GM19023 (cell line): ENCODE measurements around the gene MRAS.

Experiments
- ATAC-seq: cut with Tn5 transposase; IDR thresholded peaks from one replicate; pipeline ENCODE4 v1.9.1; 2021; ENCODE audit warnings: mild to moderate bottlenecking, moderate library complexity; ENCODE audit not compliant: unreplicated experiment

Gene MRAS

DNA sequence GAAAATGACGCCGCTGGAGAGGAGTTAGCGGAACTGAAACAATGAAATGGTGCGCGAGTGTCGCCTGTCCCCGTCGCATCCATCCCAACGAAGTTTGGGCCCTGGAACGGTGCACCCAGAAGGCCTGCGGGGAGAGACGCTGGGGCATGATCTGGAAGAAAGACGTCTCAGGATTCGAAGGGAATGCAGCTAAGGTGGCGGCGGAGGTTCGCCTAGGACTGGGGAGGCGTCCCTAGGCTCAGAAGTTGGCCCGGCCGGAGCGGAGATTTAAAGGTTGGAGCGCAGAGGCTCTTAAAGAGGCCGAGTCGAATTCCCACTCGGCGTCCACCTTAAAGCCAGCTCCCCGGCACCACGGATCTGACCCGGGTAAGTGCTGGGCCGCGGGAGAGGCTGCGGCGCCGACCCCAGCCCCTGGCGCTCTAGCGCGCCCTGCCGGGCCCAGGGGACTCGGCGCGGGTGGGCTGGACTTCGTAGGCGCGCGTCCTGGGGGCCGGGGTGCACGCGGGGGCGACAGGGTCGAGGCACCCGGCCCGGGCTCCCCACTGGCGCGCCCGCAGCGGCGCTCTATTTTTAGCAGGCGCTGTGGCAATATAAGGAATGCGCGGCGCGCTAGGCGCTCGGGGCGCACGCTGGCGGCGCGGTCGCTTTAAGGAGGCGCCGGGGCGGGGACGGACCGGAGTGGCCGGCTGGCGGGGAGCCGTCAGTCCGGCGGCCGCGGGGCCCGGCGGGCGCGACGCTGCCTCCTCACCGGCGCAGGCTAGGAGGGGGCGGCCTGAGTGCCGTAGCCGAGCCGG is at the start of gene MRAS:
Gene MRAS, plus strand, starts transcription at position 620 of the 794 bp plus-strand sequence. CDS start 24,305 bp downstream, outside the sequence.
- ATAC-seq, result no peak

DNA sequence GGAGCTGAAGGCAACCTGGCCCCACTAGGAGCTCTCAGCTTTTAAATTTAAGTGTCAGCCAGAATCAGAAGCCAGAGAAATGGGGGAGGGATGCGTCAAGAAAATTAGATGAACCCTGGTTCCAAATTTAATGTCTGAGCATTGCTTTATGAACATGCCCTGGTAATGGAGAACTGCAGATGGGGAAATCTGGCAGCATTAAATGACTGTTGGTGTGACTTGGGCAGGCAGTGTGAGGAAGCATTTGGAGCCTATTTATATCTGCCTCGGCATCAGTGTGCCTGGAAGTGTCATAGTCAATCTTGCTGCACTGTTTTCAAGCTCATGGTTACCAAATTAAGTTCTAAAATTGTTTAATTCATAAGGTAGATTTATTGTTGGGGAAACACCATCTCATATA is 47.7 kb upstream of the MRAS start:
- no peak for ATAC-seq

DNA sequence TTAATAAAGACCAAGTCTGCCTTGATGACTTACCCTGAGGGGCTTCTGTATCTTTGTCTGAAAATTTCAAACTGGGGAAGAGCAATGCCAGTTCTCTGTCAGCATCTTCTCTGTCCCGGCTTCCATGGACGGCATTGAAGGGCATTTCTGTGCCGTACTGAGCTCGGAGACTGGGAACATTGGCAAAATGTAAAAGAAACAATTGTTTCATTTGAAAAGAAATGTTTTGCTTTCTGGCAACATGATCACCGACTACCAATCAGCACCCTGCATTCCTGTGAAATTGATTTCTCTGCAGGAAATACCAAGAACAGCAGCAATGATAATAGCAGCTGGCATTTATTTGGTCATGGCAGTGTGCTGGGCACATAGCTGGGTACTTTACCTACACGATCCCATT is 44.9 kb upstream of the MRAS start:
- ATAC-seq, result no peak

DNA sequence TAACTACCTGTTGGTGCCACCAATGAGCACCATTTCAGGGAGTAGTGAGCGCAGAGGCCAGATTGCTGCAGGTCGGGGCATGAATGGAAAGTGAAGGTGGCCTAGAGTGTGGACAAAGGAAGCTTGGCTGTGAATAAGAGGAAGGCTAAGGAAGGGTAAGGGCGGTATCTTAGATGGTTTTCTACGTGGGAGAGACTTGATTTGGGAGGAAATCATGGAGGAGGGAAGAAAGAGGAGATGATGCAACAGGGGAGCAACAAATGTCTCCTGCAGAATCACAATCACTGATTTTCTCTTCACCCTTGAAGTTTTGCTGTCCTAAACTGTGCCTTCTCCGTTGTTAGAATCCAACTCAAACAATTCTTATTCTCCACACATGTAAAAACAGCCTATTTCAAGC is 40.5 kb upstream of the MRAS start:
- no peak for ATAC-seq

DNA sequence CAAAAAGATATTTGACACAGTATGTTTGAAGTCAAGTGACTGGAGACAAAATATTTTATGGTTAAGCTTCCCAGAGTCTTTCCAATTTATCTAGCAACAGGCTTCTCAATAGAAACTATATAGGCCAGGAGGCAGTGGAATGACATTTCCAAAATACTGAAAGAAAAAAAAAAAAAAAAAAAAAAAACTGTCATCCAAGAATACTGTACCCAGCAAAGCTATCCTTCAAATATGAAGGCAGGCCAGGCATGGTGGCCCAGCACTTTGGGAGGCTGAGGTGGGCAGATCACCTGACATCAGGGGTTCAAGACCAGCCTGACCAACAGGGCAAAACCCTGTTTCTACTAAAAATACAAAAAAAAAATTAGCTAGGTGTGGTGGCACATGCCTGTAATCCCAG is 39.6 kb upstream of the MRAS start:
- no peak for ATAC-seq

DNA sequence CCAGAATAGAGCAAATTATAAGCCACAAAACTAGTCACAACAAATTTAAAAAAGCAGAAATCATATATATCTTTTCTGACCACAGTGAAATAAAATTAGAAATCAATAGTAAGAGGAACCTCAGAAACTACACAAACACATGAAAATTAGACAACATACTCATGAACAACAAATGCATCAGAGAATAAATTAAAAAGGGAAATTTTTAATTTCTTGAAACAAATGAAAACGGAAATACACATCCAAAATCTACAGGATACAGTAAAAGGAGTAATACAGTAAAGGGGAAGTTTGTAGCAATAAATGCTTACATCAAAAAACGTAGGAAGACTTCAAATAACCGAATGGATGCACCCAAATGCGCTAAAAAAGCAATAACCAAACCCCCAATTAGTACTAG is 37.9 kb upstream of the MRAS start:
- no peak for ATAC-seq

DNA sequence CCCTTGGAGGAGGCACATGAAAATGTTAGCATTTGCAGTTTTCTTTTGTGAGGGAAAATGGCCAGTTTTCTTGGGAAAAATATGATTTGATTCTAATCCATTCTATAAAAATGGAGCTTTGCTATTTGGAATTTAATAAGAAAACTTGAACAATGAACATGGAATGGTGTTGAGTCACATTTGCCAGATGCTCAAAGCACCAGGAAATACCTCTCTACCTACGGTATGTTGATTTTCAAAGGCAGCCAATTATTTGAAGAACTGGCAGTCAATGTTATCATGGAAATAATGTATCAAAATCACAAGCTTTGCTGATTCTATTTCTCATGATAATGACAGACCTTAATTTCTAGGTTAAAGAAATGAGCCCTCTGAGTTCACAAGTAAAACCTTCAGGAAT is 33.6 kb upstream of the MRAS start:
- no peak for ATAC-seq

DNA sequence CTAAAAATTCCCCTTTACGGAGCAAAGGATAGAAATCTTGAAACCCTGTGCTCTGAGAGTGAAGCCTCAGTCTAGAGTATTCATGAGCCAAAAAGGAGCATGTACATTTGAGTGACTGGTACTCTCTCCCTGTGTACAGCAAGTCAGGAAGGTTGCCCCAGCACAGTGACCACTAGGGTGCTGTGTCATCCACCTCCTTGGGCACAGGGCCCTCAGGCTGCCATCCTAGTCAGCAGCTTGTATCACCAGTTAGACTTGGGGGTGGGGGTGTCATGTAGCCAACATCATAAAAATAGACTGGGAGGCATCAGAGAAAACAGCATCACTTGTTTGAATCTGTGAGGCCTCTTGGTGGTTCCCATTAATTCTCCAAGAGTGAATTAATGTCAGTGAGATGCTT is 30.7 kb upstream of the MRAS start:
- ATAC-seq, result no peak

DNA sequence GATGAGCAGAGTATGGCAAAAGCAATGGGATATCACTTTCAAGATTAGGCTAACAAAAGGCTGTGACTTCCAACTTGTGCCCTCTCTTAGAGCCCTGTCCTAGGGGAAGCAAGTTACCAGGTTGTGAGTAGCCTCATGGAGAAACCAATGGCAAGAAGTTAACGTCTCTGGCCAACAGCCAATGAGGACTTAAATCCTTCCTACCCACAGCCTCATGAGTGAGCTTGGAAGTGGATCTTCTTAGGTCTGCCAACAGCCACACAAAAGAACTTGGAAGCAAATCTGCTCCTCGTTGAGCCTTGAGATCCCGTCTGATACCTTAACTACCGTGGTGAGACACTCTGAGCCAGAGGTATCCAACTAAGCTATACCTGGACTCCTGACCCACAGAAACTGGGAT is 24.4 kb upstream of the MRAS start:
- ATAC-seq, result no peak

DNA sequence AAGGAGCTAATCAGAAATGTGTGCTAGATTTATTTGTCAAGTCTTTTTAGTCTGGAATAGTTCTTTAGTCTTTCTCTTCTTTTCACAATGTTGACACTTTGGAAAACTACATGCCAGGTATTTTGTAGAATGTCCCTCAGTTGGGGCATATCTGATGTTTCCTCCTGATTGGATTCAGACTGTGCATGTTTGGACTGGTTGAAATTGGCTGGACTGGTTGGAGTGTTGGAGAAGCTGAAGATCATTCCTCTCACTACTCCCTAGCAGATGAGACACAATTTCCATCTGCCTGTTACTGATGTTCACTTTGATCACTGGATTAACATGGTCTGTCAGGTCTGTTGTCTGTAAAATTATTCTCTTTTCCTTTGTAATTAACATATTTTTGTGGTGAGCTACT is 22.4 kb upstream of the MRAS start:
- ATAC-seq, result no peak

DNA sequence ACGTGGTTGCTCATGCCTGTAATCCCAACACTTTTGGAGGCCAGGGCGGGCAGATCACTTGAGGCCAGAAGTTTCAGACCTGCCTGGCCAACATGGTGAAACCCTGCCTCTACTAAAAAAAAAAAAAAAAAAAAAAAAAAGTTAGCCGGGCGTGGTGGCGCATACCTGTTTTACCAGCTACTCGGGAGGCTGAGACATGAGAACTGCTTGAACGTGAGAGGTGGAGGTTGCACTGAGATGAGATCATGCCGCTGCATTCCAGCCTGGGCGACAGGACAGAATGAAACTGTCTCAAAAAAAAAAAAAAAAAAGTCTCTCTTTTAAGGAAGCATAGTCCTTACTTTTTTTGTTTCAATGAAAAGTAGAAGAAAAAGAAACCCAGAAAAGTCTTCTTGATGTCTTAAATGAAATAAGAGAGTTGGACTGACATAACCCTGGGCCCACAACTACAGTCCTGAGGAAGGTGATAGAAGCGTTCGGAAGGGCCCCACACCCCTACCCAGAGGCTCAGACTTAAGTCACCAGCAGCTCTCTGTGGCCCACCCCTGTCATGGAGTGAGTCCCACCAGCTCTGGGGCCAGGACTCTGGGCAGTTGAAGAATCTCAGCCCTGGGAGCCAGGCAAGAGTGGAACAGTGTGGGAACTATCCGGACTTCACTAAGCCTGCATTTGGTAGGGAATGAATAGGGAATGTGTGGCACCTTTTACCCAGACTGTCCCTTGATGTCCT is 21.3 kb upstream of the MRAS start:
- ATAC-seq, result no peak

DNA sequence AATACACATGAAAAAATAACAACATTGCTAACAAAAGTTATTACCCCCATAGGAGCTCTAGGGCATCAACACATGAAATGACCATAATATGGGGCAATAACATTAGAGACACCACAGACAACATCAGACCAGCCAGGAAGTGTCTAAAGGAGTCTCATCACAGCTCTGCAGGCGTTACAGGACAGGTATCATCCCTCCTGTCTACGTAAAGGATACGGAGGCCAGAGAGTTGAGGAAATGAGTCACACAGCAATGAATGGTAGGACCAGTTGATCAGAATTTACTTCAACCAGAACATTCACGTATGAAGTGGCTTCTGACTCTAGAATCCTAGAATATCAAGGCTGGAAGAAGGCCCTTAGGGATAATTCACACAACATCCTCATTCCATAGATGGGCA is 20.5 kb upstream of the MRAS start:
- ATAC-seq, result no peak

DNA sequence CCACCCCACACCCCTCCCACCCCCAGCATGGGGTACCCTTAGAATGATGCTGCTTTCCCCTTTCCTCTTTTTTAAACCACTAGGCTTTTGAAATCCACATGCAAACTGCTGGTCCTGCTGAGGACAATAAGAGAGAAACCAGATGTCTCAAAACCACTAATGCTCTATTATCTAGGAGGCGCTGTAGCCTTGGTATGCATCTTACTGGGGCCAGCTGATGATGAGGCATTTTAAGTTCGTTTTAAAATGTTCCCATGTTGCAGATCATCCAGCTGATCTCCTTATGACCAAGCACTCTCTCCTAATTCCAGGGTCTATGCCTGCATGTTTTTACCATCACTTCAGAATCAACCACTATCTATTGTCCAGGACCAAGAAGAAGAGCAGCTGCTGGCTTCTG is 20.0 kb upstream of the MRAS start:
- no peak for ATAC-seq

DNA sequence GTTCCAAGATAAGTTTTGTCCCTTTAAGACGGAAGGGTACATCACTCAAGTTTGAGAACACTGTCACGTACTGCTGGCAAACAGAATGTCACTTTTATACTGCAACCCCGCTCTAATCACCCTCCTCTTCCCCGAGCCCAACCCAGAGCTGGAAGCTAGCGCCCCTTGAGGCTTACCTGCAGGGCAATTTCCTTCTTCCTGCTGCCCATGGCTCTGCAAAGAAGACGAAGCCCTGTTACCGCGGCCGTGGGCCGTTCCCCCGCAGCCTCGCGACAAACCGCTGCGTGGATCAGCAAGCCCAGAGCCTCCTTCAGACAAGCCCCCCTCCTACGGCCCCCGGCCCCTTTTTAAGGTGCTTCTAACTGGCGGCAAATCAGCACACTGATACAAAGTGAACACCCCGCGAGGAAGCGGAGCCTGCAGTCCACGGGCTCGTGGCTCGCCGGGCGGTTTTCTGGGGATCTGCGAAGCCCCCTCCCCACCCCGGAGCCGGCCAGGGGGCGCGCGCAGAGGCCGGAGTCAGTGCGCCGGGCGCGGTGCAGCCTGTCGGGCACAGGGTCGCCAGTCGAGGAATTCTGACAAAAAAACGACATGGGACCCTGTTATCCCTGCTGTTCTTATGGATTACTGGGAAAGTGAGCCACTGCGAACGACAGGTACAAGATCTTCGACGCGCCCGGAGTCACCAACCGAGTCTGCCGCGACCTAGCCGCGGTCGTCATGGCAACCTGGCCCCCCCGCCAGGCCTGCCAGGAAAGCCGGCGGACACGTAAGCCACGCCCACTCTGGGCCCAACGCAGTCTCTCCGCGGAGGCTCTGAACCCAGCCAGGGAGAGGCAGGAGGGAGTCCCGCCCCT is 19.0 kb upstream of the MRAS start, which contains the start of gene NME9:
Gene NME9, minus strand, starts transcription at position 725 of the 857 bp plus-strand sequence. Its CDS starts 516 bp downstream, at position 209.
- peak; percentile 71 for ATAC-seq

DNA sequence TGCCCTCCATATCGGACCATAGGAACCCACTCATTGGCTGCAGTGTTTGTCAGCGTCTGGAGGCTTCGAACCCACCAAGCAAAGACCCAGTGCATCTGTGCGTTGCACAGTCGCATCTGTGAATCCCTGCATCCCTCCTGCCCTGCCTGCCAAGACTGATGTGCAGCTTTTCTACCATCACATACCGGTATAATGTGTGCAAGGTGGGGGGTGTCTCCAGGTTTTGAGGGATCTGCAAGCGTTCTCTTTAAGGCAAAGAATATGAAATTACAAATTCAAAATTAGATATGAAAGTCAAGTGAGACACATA is 18.4 kb upstream of the MRAS start:
- ATAC-seq, result no peak

DNA sequence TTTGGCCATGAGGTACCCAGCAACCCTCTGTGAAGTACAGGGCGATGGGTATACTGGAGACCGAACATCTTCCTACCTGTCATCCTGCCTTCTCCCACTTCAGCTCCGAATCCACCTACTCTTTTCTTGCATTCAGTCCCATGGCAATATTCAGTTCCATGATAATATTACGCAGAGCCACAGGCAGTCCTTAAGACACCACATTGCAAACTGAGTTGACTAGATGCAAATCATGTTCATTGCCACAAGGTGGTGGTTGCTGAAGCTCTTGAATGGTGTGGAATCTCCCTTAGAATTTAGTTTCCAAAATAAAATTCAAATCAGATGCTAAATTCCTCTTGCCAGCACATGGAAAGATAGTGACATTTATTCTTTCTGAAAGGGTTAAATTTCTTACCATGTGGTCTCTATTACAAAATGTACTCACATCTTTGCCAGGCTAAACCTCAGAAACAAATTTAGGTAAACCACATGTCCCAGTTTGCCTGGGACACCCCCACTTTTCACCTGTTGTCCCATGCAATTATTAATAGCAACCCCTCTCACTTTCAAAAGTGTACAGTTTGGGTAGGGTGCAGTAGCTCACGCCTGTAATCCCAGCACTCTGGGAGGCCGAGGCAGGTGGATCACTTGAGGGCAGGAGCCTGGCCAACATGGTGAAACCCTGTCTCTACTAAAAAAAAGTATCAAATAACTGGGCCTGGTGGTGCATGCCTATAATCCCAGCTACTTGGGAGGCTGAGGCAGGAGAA is 17.1 kb upstream of the MRAS start:
- ATAC-seq, result no peak

DNA sequence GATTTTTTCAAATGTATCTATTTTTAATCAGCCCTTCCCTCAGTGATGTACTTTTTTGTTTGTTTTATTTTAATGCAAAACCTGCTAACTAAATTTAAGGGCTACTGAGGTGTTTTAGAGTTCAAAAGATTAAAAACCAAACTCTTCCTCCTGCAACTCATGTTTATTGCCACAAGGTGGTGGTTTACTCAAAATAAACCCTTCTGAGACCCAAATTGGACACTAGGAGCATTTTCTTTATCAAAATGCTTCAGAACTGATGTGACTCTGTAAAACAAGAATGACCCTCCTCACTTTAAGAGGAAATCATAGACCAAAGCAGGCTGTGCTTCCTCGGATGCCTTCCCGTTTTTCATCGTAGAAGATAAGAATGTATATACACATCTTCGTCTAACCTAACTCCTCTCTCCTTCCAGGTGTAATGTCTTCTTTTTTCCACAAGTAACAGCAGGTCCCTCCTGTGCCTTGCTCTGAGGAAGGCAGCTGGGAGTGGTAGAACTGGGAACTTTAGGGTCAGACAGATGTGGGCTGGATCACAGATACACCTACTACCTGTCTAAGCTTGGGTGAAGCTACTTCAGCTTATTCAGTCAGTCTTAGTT is 15.8 kb upstream of the MRAS start:
- ATAC-seq, result no peak

DNA sequence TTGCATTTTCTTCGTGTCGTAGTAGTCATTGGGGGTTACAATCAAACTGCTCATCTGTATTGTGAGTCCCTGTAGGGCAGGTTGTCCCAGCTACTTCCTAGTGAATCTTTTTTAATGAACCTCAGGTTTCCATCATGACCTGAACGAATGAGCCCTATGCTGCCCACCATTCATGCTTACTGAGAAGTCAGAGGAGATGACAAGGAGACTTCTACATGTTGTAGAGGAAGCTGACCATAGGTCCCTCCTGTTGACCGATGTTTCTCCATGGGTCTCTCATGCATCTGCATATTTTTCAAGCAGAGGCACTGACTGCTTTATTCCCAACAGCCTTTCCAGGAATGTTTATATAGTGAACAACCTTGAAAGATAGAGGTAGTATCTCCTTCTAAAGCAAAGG is 13.8 kb upstream of the MRAS start:
- ATAC-seq, result no peak

DNA sequence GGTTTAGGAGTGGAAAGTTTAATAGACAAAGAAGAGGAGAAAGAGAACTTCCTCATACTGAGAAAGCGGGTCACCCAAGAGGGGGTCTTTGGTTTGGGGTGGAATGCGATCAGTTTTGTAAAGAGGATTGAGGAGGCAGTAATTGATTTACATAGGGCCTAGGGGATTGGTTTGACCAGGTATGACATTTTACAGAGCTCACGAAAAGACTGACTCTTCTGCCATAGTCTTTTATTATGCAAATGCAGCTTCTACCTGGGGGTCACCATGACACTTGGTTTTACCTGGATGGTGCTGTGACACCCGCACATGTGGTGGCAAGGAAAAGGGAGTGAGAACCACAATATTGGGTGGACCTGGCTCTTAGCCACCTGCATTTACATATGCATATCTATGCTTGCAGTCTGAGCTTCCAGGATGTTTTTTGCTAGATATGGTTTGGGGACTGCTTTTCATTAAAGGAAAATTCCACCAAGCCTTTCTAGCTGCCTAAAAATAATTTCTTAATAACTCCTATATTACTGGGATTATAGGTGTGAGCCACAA is 11.9 kb upstream of the MRAS start:
- ATAC-seq, result no peak

DNA sequence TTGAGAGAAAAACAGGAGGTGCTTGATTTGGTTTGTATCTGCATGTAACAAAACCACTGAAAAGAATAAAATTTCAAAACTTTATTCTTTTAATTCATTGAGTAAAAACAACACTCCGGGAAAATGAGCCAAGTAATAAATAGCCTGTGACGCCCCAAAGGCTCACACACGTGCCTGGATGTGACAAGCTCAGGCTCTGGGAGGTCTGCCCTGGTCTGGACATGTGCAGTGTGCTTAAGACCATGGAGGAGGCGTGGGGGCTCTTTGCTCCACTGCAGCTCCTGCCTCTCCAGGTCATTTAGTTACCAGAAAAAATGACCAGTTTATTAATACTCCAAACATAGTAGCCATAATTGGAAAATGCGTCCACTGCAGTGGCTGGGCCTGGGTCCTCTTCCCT is 10.1 kb upstream of the MRAS start:
- ATAC-seq, result no peak
